GM12865 (cell line): ENCODE results near the gene WASF2.

Experiments
- DNase-seq: peaks from one replicate; pipeline ENCODE4 v3.0.0; 2010; ENCODE audit warnings: low read depth
- H3K4me3 ChIP-seq: 2 replicates; pipeline ENCODE4 v1.5.1; 2011; ENCODE audit warnings: mild to moderate bottlenecking, low read depth, low read length, control low read depth
- CTCF ChIP-seq: IDR thresholded peaks from 2 replicates; pipeline ENCODE4 v1.5.1; 2011; ENCODE audit warnings: low read length, control low read depth, low read depth, inconsistent platforms; ENCODE audit not compliant: insufficient read depth; ENCODE audit errors: missing control alignments

Gene WASF2

DNA sequence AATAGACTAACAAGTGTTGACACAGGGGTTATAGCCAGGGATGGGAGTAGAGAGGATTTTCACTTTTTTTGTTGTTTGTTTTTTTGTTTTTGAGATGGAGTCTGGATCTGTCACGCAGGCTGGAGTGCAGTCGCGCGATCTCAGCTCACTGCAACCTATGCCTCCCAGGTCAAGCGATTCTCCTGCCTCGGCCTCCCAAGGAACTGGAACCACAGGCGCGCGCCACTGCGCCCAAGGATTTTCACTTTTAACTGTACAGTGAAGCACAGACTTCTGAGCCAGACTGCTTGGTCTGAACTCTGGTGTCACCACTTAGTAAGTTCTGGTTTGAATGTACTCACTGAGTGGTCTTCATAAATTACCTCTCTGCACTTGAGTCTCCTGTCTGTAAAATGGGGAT lies 40.2 kb upstream of the WASF2 start:
- DNase-seq: no peak
- no peak for TF ChIP-seq CTCF
- H3K4me3 ChIP-seq: no peak overlapping the region

GRCh38 chr1:27529704-27530018 lies 39.7 kb upstream of the WASF2 start:
- H3K4me3 ChIP-seq: no peak overlapping the region
- TF ChIP-seq CTCF: no peak
- DNase-seq: no peak

- no peak for TF ChIP-seq CTCF
These were observed 39.1 kb upstream of the WASF2 start for GRCh38 chr1:27528818-27529703.

DNA sequence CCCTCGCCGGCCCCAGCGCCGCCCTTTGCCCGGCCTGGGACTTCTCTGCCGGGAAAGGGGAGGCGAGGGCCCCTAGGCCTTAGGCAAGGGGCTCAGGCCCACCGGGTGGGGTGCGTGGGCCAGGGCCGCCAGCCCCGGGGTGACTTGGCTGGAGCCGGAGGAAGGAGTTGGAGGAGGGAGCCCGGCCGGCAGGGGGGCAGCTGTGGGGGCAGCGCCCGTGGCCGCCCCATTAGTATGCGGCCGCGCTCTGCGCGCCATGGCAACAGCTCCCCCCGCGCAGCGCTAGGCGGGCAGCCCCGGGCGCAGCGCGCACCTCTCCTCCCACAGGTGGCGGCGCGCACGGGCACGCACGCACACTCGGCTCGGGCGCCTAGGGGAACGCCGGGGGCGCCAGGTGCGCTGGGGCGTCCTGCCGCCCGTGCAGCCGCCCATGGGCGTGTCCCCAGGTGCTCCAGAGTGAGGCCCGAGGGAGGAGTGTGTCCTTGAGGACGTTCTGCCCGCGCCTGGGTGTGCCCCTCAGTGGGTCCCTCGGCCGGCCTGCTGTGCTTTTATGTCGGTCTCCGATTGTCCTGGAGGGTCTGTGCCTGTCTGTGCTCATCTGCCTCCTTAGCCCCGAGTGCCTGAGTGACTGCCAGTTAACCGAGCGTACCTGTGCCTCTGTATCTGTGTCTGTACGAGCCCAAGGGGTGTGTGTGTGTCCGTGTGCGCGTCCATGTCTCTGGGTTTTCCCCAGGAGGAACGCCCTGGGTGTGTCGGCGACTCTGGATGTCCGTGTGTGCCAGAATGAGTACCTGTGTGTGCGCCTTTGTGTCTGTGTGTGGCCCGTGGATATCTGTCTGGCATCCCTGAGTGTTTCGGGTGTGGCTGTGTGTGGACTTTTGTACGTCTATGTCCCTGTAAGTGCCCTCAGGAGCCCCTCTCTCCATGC lies 38.2 kb upstream of the WASF2 start:
- H3K4me3 ChIP-seq: no peak overlapping the region; the same call in 1 of the 2 replicates
- TF ChIP-seq CTCF: no peak
- DNase-seq: peak; percentile 36

More at GRCh38 chr1:27528818-27529703, 39.1 kb upstream of the WASF2 start:
- DNase-seq: no peak
- no peak overlapping the region for H3K4me3 ChIP-seq

DNA sequence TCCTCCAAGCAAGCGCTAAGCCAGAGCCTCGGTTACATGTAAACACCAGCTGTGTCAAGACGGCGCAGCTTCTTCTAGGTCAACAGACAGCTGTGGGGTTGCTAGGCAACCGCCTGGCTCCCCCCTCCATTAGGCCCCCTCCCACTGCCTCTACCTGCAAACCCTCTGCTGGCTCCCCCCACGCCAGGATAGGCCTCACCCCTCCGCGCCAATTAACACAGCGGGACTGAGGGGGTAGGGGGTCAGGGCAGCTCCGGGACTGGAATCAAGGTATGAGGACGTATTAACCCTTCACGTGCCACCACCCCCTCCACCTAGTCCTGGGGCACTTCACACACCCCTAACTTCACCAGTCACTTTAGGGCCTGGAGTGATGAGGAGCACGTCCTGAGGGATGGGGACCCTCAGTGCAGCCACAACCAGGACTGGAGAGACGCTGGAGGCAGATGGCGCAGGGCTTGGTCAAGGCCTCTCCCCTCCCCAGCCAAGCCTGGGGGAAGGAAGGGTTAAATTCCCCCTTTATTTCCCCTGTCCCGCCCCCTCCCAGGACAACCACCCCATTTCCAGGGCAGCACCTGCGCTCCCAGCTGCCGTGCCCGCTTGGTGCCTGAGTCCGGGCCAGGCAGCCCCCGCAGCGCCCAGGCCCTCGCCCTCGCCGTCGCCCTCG lies 37.4 kb upstream of the WASF2 start:
- DNase-seq: no peak
- H3K4me3 ChIP-seq: no peak overlapping the region; the same call in 1 of the 2 replicates
- TF ChIP-seq CTCF: no peak

DNA sequence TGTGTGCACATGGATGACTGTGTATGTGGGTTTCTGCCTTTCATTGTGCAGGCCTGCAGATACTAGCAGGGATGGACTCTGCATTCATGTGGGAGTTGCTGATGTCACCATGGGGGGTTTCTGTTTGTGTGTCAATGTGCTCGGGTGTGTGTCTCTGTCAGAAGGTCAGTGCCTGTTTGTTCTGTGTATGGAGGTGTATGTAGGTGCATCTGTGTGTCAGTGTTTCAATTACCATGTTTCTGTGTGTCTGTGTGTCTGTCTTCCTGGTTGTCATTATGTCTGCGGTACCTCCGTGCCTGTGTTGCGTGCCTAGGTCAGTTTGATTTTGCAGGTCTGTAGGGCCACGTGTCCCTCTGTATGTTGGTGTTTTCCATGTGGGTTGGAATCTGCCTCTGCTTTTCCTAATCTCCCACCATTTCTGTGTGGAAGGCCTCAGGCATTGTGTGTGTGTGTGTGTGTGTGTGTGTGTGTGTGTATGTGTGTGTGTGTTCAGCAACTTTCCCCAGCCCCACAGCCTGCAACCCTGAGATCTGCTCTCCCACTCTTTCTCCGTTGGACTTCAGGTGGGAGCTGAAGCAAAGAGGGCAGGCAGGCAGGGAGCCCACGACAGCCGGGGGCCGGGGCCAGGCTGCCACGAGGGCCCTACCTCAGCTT lies 36.7 kb upstream of the WASF2 start:
- TF ChIP-seq CTCF: no peak
- no peak for DNase-seq
- peak overlapping the region; percentile 53 for H3K4me3 ChIP-seq
